GM18526 (cell line): ENCODE measurements around the gene DMRT1.

Source experiments
- POLR2A ChIP-seq: IDR thresholded peaks from 3 replicates; pipeline ENCODE4 v1.6.1; 2011; ENCODE audit not compliant: insufficient read length; ENCODE audit errors: extremely low read depth

Gene DMRT1

DNA sequence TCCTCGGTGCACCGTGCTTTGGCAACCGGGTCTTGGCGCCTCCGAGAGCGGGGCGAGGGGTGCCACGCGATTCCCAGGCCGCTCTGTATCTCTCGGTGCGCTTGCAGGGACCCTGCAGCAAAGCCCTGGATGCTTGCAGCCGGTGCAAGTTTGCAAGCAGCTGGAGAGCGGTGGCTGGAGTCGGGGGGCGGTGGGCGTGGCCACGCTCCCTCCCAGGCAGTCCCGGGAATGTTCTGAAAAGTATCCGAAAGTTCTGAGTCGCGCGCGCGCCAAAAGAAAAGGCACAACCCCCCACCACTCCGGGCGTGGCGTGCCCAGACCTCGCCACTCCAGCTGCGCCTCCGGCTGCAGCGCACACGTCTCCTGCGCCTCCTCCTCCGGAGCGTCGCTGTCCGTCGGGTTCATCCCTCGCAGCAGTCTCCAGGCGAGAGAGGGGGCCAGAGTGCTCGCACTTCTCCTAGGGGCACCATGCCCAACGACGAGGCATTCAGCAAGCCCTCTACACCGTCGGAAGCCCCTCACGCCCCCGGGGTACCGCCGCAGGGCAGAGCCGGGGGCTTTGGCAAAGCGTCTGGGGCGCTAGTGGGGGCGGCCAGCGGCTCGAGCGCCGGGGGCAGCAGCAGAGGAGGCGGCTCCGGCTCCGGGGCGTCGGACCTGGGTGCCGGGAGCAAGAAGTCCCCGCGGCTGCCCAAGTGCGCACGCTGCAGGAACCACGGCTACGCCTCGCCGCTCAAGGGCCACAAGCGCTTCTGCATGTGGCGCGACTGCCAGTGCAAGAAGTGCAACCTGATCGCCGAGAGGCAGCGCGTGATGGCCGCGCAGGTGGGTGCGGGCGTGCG, at the start of gene DMRT1:
Gene DMRT1, plus strand, starts transcription at position 327 of the 839 bp plus-strand sequence. Its CDS starts 142 bp downstream, at position 469.
- no peak for TF ChIP-seq POLR2A

- no peak for TF ChIP-seq POLR2A
These were observed 48.9 kb upstream of the DMRT1 start for GRCh38 chr9:792331-793260.

- no peak for TF ChIP-seq POLR2A
These were observed 47.1 kb upstream of the DMRT1 start for GRCh38 chr9:794386-794785.

DNA sequence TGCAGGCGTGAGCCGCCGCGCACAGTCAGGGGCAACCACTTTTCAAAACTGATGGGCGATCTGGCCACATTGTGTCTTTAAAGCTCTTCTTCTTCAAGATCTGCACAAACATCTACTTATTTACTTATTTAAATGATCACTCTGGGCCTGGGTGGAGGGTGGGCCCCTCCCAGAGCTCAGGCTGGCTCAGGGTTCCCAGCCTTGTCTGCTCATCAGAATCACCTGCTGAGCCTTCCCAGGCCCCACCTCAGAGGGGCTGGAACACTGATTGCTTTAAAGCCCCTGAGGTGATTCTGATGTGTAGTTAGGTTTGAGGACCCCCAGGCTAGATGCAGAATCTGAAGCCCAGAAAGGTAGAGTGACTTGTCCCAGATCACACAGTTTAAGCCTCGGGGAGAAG, 45.6 kb upstream of the DMRT1 start:
- TF ChIP-seq POLR2A: no peak

GRCh38 chr9:800591-801150, 40.8 kb upstream of the DMRT1 start:
- TF ChIP-seq POLR2A: no peak

DNA sequence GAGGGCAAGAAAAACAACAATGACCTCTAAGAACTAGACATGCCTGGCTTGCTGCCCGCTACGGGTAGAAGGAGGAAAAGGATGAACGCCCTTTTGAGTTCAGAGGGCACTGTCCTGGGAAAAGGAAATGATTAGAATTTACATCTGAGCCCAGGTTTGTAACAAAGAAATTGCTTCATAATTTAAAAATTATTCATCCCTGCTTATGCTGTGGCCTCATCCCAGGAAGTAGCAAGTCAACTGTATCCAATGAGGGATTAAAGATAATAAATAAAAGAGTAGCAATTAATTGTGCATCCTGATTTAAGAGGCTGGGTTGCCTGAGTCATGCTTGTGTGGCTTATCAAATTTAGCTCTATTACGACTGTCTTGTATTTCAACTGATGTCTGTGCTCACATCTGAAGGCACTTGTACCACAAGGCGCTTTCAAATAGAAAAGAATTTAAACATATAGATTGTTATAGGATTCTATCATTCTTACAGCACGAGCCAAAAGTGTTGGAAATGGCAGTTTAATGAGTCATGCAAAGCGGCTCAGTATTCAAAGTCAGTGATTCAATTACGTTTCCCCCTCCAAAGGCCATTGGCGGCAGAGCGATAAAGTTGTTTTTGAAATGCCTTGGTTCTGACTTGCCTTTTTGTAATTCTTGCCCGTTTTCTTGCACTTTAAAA, 40.0 kb upstream of the DMRT1 start:
- no peak for TF ChIP-seq POLR2A

GRCh38 chr9:804026-804425, 37.5 kb upstream of the DMRT1 start:
- no peak for TF ChIP-seq POLR2A

DNA sequence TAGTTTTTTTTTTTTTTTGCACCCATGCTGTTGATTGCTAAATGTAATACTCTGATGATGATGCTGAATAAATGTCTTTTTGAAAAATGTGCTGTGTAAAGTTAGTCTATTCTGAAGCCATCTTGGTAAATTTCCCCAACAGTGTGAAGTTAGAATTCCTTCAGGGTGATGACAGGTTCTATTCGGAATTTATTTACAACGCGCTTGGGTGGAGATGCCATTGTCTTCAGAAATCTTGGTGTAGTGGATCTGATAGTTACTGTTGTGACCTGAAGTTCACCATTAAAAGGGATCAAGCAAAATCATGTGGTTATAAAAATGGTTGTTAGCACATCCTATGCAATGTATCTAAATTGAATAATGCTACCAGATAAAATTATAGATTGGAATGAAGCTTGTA, 36.3 kb upstream of the DMRT1 start:
- no peak for TF ChIP-seq POLR2A

GRCh38 chr9:806285-807156, 35.0 kb upstream of the DMRT1 start:
- TF ChIP-seq POLR2A: no peak

DNA sequence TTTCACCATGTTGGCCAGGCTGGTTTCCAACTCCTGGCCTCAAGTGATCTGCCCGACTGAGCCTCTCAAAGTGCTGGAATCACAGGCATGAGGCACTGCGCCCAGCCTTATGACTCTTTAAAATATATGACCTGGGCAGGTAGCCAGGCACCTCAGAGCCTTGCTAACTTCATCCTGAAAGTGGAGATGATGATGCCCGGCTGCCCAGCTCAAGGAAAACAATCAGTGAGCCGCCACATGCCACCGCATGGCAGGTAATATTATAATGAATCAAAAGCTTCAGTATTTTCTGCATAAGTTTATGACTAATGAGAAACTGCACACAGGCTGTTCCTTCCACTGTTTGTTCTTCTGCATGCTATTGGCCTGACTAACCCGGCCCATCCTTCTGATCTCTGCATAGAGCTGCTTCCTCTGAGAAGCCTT, 30.4 kb upstream of the DMRT1 start:
- TF ChIP-seq POLR2A: no peak

- TF ChIP-seq POLR2A: no peak
These were observed 22.5 kb upstream of the DMRT1 start for GRCh38 chr9:818958-819357.

DNA sequence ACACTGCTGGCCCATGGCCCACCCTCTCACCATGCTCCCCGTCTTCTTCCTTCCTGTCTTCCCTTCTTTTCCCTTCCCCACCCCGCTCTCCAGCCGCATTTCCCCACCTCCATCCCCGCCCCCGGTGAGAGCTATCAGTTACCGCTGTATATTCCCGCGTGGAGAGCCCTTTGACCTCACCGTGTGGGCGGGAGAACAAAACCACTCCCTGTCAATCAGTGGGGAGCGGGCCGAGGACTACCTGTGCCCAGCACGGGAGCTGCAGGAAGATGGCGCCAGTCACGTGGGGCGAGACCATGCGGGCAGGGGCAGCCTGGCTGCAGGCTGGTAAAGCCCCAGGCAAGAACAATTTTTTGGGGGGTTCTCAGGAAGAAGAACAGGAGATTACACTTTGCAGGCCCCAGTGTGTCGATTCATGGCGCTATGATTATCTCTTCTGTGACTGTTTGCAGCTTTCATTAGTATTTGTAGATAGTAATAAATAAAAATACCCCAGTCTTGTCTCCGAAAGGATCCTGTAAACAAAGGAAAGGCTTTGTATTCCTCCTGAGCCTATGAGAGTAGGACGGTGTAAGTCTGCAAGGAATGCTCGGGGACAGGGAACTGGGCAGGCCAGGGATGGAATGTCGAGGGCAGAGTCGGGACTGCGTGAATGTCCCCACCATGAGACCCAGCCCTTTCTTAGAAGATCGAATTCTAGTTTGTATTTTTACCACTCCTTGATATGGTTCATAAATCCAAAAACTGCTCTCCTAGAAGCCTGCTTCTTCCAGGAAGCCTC, 14.8 kb upstream of the DMRT1 start:
- no peak for TF ChIP-seq POLR2A

DNA sequence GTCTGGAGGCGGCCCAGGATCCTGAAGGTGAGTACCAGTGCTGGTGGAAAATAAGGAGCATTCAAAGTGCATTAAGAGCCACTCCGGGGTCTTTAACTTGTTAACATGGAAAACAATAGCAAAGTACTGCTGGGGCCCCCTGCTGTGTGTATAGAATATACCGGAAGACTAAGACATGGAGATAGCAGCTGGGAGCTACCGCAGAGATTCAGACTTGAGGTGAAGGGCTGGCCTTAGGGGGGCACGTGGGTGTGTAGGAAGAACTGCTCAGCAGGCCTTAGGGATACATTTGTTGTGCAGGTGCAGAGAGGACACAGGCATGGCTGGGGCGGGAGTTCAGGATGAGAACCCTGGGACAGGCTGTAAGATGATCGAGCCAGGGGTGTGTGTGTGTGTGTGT, 1.2 kb upstream of the DMRT1 start:
- TF ChIP-seq POLR2A: no peak
